HepG2 (cell line): ENCODE results near the gene EPN2. TPM values are rescaled to one million over a fixed set of nuclear protein-coding genes. Genes with fewer than 3 reads are reported as not detected.

Source experiments
- AGO2 ChIP-seq: fragments of 200-400 bp; formaldehyde crosslinking; optimal IDR thresholded peaks from 2 replicates; pipeline ENCODE3; 2017; ENCODE audit warnings: mild to moderate bottlenecking, low read depth, low read length, moderate library complexity
- CEBPB ChIP-seq: IDR thresholded peaks from 2 replicates; pipeline ENCODE4 v1.6.1; 2011; ENCODE audit warnings: low read depth, low read length, improper control_type of control experiment, borderline replicate concordance
- CEBPG ChIP-seq: IDR thresholded peaks from 2 replicates; pipeline ENCODE4 v1.6.1; 2016
- CHCHD3 ChIP-seq: sonication (generic); formaldehyde crosslinking; IDR thresholded peaks from 2 replicates; pipeline ENCODE4 v1.8.0; 2022; ENCODE audit warnings: mild to moderate bottlenecking, missing genetic modification reagents, moderate library complexity
- DPF2 ChIP-seq: sonication (generic); formaldehyde crosslinking; IDR thresholded peaks from 2 replicates; pipeline ENCODE4 v1.4.0; 2020; ENCODE audit warnings: mild to moderate bottlenecking, low read depth, missing genetic modification reagents, borderline replicate concordance
- GATAD2A ChIP-seq: IDR thresholded peaks from 2 replicates; pipeline ENCODE4 v1.6.1; 2016
- IRF2 ChIP-seq: IDR thresholded peaks from 2 replicates; pipeline ENCODE4 v1.6.1; 2018; ENCODE audit warnings: missing genetic modification reagents, missing compliant biosample characterization
- MAFG ChIP-seq: sonication (generic); formaldehyde crosslinking; IDR thresholded peaks from 2 replicates; pipeline ENCODE4 v1.5.1; 2020; ENCODE audit warnings: mild to moderate bottlenecking, missing genetic modification reagents
- MEF2D ChIP-seq: sonication (generic); formaldehyde crosslinking; IDR thresholded peaks from 2 replicates; pipeline ENCODE4 v1.5.1; 2020; ENCODE audit warnings: mild to moderate bottlenecking, missing genetic modification reagents
- MTA1 ChIP-seq: sonication (generic); formaldehyde crosslinking; IDR thresholded peaks from 2 replicates; pipeline ENCODE4 v1.4.0; 2020; ENCODE audit warnings: missing genetic modification reagents, mild to moderate bottlenecking, borderline replicate concordance
- PAXIP1 ChIP-seq: sonication (generic); formaldehyde crosslinking; conservative IDR thresholded peaks from 2 replicates; pipeline ENCODE4 v1.4.0; 2020; ENCODE audit warnings: mild to moderate bottlenecking, missing genetic modification reagents, moderate library complexity
- RARG ChIP-seq: sonication (generic); formaldehyde crosslinking; IDR thresholded peaks from 2 replicates; pipeline ENCODE4 v1.4.0; 2020; ENCODE audit warnings: low read depth, mild to moderate bottlenecking, missing genetic modification reagents
- REPIN1 ChIP-seq: sonication (generic); formaldehyde crosslinking; IDR thresholded peaks from 2 replicates; pipeline ENCODE4 v1.8.0; 2022; ENCODE audit warnings: missing genetic modification reagents, low read depth, mild to moderate bottlenecking, borderline replicate concordance
- SNAI1 ChIP-seq: sonication (generic); formaldehyde crosslinking; IDR thresholded peaks from 2 replicates; pipeline ENCODE4 v1.5.0; 2020; ENCODE audit warnings: mild to moderate bottlenecking, missing genetic modification reagents, borderline replicate concordance
- ZBTB21 ChIP-seq: sonication (generic); formaldehyde crosslinking; IDR thresholded peaks from 2 replicates; pipeline ENCODE4 v1.4.0; 2020; ENCODE audit warnings: missing genetic modification reagents
- ZFP37 ChIP-seq: sonication (generic); formaldehyde crosslinking; IDR thresholded peaks from 2 replicates; pipeline ENCODE4 v1.4.0; 2020; ENCODE audit warnings: missing genetic modification reagents, borderline replicate concordance
- ZNF18 ChIP-seq: sonication (generic); formaldehyde crosslinking; IDR thresholded peaks from 2 replicates; pipeline ENCODE4 v1.8.0; 2022; ENCODE audit warnings: mild to moderate bottlenecking, missing genetic modification reagents; ENCODE audit not compliant: insufficient replicate concordance
- ZNF329 ChIP-seq: sonication (generic); formaldehyde crosslinking; IDR thresholded peaks from 2 replicates; pipeline ENCODE4 v1.9.0; 2021; ENCODE audit warnings: low read depth, mild to moderate bottlenecking, missing genetic modification reagents
- ZNF383 ChIP-seq: sonication (generic); formaldehyde crosslinking; IDR thresholded peaks from 2 replicates; pipeline ENCODE4 v1.4.0; 2020; ENCODE audit warnings: missing genetic modification reagents, mild to moderate bottlenecking, borderline replicate concordance
- ZNF431 ChIP-seq: sonication (generic); formaldehyde crosslinking; IDR thresholded peaks from 2 replicates; pipeline ENCODE4 v1.9.0; 2022; ENCODE audit warnings: missing genetic modification reagents, low read depth, mild to moderate bottlenecking, borderline replicate concordance
- ZNF674 ChIP-seq: sonication (generic); formaldehyde crosslinking; IDR thresholded peaks from 2 replicates; pipeline ENCODE4 v1.5.0; 2020; ENCODE audit warnings: low read depth, mild to moderate bottlenecking, missing genetic modification reagents
- ZNF761 ChIP-seq: sonication (generic); formaldehyde crosslinking; conservative IDR thresholded peaks from 2 replicates; pipeline ENCODE4 v1.4.0; 2020; ENCODE audit warnings: mild to moderate bottlenecking, missing genetic modification reagents
- ZNF772 ChIP-seq: sonication (generic); formaldehyde crosslinking; IDR thresholded peaks from 2 replicates; pipeline ENCODE4 v1.5.0; 2020; ENCODE audit warnings: mild to moderate bottlenecking, missing genetic modification reagents
- polyA plus RNA-seq, 8 experiments: library from polyadenylated mRNA; depleted of rRNA in 3 of 8; stranded (reverse) in 7 of 8; unstranded in 1 of 8; fragments of >200 nt; fragmentation: Illumina TruSeq in 4 of 8; extraction: Trizol in 4 of 8; gene quantifications; 2 replicates each; pipeline versions ENCODE4 v1.2.1 to v1.2.3, GENCODE V29; 2011 to 2016; ENCODE audit warnings: low read depth in 4 of 8, missing spikeins in 1 of 8, mixed read lengths in 1 of 8; ENCODE audit not compliant: insufficient read depth in 1 of 8
- total RNA-seq, 5 experiments: library from RNA; depleted of rRNA; stranded (reverse); fragments of >200 nt; fragmentation: Illumina TruSeq; extraction: Trizol; gene quantifications; 2 replicates each; pipeline ENCODE4 v1.2.3, GENCODE V29; 2016; ENCODE audit warnings: low read depth in 1 of 5
- TF ChIP-seq, protein P1 (sequence below): fragments of 450-650 bp; IDR thresholded peaks from 2 replicates; pipeline ENCODE4 v1.6.1; 2016

Gene EPN2
- total and polyA plus RNA-seq, 2 of the 13 experiments (the other 11 are each of a cell fraction or from before 2014, with no cell fraction given) = 7.8 to 19.2 TPM

- TF ChIP-seq, protein P1, sequence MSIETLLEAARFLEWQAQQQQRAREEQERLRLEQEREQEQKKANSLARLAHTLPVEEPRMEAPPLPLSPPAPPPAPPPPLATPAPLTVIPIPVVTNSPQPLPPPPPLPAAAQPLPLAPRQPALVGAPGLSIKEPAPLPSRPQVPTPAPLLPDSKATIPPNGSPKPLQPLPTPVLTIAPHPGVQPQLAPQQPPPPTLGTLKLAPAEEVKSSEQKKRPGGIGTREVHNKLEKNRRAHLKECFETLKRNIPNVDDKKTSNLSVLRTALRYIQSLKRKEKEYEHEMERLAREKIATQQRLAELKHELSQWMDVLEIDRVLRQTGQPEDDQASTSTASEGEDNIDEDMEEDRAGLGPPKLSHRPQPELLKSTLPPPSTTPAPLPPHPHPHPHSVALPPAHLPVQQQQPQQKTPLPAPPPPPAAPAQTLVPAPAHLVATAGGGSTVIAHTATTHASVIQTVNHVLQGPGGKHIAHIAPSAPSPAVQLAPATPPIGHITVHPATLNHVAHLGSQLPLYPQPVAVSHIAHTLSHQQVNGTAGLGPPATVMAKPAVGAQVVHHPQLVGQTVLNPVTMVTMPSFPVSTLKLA = peak; percentile 67; the same call in 1 of the 2 replicates
- 0 out of 2 replicates have a peak, but pooled peaks have one; percentile 5 for TF ChIP-seq ZBTB21
- TF ChIP-seq MEF2D (CRISPR knock-in tag) = peak; percentile 20; the same call in 1 of the 2 replicates
- no peak for TF ChIP-seq CEBPB
- 0 out of 2 replicates have a peak, but pooled peaks have one; percentile 45 for TF ChIP-seq MTA1 (CRISPR knock-in tag)
- no peak for TF ChIP-seq RARG
- no peak for TF ChIP-seq DPF2 (CRISPR knock-in tag)
- no peak for TF ChIP-seq AGO2
- TF ChIP-seq ZFP37 = no peak
- no peak; the same call in 1 of the 2 replicates for TF ChIP-seq GATAD2A (CRISPR knock-in tag)
- TF ChIP-seq CEBPG (CRISPR knock-in tag) = no peak
- no peak for TF ChIP-seq ZNF329 (CRISPR knock-in tag)
- no peak for TF ChIP-seq SNAI1 (CRISPR knock-in tag)
- TF ChIP-seq ZNF431 (CRISPR knock-in tag) = no peak
- TF ChIP-seq PAXIP1 (CRISPR knock-in tag) = peak; percentile 66
- no peak for TF ChIP-seq REPIN1 (CRISPR knock-in tag)
- 0 out of 2 replicates have a peak, but pooled peaks have one; percentile 24 for TF ChIP-seq ZNF761 (CRISPR knock-in tag)
- TF ChIP-seq ZNF772 (CRISPR knock-in tag) = no peak
- no peak for TF ChIP-seq MAFG
- TF ChIP-seq IRF2 (CRISPR knock-in tag) = peak; percentile 57; the same call in 1 of the 2 replicates
- TF ChIP-seq ZNF18 = no peak
- TF ChIP-seq CHCHD3 (CRISPR knock-in tag) = no peak
- TF ChIP-seq ZNF674 (CRISPR knock-in tag) = no peak
- no peak for TF ChIP-seq ZNF383
Observed at GRCh38 chr17:19377602-19378415, 140.6 kb downstream of the EPN2 start (continued).
